Fibroblast of lung (primary cell): ENCODE measurements around the gene TSPYL1.

ENCODE experiments used
- CTCF ChIP-seq, 2 donors: IDR thresholded peaks in 1 of 2; conservative IDR thresholded peaks in 1 of 2; 1 replicate in 1 of 2; 2 replicates in 1 of 2; pipeline ENCODE4 v1.5.1; 2011 to 2012; ENCODE audit warnings: low read length in 2 of 2, control low read depth in 1 of 2, inconsistent platforms in 1 of 2, low read depth in 1 of 2, mild to moderate bottlenecking in 1 of 2
- EZH2 ChIP-seq: IDR thresholded peaks from 2 replicates; pipeline ENCODE4 v1.5.1; 2012; ENCODE audit warnings: low read length, control low read depth, mild to moderate bottlenecking; ENCODE audit errors: missing control alignments

DNA sequence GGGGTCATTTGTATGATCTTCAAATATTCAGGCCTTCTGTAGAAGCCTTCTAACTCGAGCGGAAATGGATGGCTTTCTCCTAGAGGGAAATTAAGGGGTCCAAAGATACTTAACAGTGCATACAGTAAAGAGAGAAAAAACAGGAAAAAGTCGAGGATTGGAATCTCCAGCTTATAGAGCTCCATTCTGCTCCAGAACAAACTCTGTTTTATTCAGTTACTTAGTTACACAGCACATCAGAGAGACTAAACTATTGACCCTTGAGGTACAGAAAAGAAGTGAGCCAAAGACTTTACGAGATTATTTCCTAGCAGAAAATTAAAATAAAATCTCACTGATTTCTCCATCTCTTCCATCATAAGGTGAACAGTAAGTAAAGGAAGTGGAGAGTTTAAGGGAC is 47.3 kb upstream of the TSPYL1 start:
- TF ChIP-seq CTCF (conservative IDR thresholded peaks at IDR 0.05 in 1 of 2, IDR thresholded peaks at IDR 0.05 in 1 of 2; ENCODE audit: low read depth in 1 of 2, low read length in 2 of 2) (no peak), EZH2 (no peak)
